ELR (cell line): ENCODE measurements around the gene MAFF.
A peak's percentile ranks its signal among the peaks of the same experiment; 100 is the strongest.
"Not testable (repeated sequence)": the region's sequence is repeated elsewhere in the genome, so short reads cannot be mapped to it uniquely, and the experiment has no call there.

Experiments
- DNase-seq: peaks from one replicate; pipeline ENCODE4 v3.0.0-alpha.2; 2015; ENCODE audit warnings: low read depth

Gene MAFF

GRCh38 chr22:38223289-38223960 is 21.6 kb downstream of the MAFF start:
- DNase-seq = no peak

GRCh38 chr22:38226853-38227649 is 25.3 kb downstream of the MAFF start:
- no peak for DNase-seq

GRCh38 chr22:38228326-38228872 is 26.6 kb downstream of the MAFF start:
- no peak for DNase-seq

GRCh38 chr22:38228873-38229740 is 27.3 kb downstream of the MAFF start:
- DNase-seq = peak; percentile 84

- DNase-seq = no peak
Observed at GRCh38 chr22:38230108-38230825, 28.5 kb downstream of the MAFF start.

- no peak for DNase-seq
Observed at GRCh38 chr22:38230916-38231315, 29.1 kb downstream of the MAFF start.

GRCh38 chr22:38232196-38232595 is 30.4 kb downstream of the MAFF start:
- no peak for DNase-seq

- no peak for DNase-seq
Observed at GRCh38 chr22:38233427-38233826, 31.6 kb downstream of the MAFF start.

GRCh38 chr22:38233856-38234255 is 32.1 kb downstream of the MAFF start:
- DNase-seq = not testable (repeated sequence)

- DNase-seq = no peak
Observed at GRCh38 chr22:38235240-38235850, 33.6 kb downstream of the MAFF start.

GRCh38 chr22:38236786-38237185 is 35.0 kb downstream of the MAFF start:
- DNase-seq = no peak

GRCh38 chr22:38238519-38239071 is 36.8 kb downstream of the MAFF start:
- DNase-seq = no peak

GRCh38 chr22:38239101-38239761 is 37.4 kb downstream of the MAFF start:
- DNase-seq = peak; percentile 98

- peak; percentile 96 for DNase-seq
Observed at GRCh38 chr22:38240734-38241252, 39.0 kb downstream of the MAFF start.

GRCh38 chr22:38243007-38243765 is 41.4 kb downstream of the MAFF start:
- DNase-seq = no peak

- DNase-seq = no peak
Observed at GRCh38 chr22:38244106-38244505, 42.3 kb downstream of the MAFF start.

- no peak for DNase-seq
Observed at GRCh38 chr22:38246046-38246658, 44.4 kb downstream of the MAFF start.

- no peak for DNase-seq
Observed at GRCh38 chr22:38246692-38247091, 44.9 kb downstream of the MAFF start.

GRCh38 chr22:38247713-38248112 is 45.9 kb downstream of the MAFF start:
- DNase-seq = no peak
